GM21515 (cell line): ENCODE results near the gene EIPR1.

Experiments used
- ATAC-seq: cut with Tn5 transposase; IDR thresholded peaks from one replicate; pipeline ENCODE4 v1.9.1; 2021; ENCODE audit not compliant: unreplicated experiment

Gene EIPR1

DNA sequence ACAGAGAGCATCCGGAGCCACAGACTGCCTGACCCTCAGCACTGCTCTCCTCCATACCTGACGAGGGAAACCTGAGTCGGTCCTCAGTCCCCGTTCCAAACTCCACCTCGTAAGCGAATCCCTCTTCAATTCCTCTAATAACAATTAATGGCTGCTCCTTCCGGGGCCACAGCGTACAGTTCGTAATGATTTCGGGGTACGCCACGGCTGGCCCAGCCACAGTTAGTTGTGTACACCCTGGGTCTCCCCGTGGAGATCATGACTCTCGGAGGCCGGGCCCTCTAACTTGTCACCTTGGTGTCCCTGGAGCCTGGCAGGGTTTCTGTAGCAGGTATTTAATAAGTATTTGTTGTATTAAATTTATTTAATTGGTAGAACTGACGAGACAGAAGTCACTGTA is 121.5 kb downstream of the EIPR1 start:
- no peak for ATAC-seq

- peak; percentile 72 for ATAC-seq
Observed at GRCh38 chr2:3254442-3254941, 123.1 kb downstream of the EIPR1 start.

GRCh38 chr2:3253913-3254441 is 123.6 kb downstream of the EIPR1 start:
- no peak for ATAC-seq

DNA sequence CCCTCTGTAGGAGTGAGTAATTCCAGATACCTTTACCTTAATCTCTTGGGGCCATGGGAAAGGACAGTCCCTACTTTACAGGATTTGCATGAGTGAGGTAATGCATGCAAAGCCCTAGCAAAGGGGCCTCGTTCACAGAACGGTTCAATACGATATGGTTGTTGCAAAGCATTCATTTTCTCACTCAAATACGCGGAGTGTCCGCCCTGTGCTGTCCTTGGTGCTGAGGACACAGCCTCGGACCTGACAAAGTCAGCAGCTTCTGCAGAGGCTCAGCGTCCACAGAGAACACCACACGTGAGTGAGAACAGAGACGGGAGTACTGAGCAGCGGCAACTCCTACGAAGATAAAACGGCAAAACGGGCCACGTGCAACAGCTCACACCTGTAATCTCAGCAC is 125.7 kb downstream of the EIPR1 start:
- no peak for ATAC-seq

DNA sequence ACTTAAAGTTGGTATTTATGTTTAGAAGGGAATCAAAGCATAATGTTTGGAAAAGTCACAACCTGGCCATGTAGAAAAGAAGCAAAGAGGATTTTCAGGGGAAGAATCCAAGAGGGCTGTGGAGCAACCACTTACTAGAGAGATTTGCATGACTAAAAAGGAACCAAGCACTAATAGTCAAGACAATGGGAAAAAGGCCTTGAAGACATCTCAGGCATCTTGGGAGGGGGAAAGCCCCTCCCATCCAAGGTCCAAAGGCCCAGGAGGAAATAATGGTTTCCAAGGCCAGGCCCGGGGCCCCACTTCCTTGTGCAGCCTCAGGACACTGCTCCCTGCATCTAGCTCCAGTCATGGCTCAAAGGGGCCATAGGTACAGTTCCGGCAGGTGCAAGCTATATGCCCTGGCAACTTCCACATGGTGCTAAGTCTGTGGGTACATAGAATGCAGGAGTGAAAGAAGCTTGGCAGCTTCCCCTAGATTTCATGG is 128.1 kb downstream of the EIPR1 start:
- no peak for ATAC-seq

DNA sequence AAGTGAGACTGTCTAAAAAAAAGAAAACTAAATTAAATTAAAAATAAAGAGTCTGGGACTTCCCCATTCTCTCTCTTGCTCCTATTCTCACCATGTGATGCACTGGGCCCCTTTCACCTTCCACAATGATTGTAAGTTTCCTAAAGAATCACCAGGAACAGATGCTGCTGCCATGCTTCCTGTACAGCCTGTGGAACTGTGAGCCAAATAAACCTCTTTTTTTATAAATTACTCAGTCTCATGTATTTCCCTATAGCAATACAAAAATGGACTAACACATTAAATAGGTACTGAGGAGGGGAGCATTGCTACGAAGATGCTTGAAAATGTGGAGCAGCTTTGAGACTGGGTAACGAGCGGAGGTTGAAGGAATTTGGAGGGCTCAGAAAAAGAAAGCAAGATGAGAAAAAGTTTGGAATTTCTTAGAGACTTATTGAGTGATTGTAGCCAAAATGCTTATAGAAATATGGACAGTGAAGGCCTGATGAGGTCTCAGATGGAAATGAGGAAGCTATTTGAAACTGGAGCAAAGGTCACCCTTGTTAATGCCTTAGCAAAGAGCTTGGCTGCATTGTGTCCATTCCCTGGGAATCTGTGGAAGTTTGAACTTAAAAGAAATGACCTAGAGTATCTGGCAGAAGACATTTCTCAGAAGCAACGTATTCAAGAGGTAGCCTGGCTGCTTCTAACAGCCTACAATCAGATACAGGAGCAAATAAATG is 128.7 kb downstream of the EIPR1 start:
- ATAC-seq: no peak

GRCh38 chr2:3246928-3247714 is 130.5 kb downstream of the EIPR1 start:
- no peak for ATAC-seq

- no peak for ATAC-seq
Observed at GRCh38 chr2:3246406-3246805, 131.2 kb downstream of the EIPR1 start.

- ATAC-seq: no peak
Observed at GRCh38 chr2:3244486-3244885, 133.1 kb downstream of the EIPR1 start.

DNA sequence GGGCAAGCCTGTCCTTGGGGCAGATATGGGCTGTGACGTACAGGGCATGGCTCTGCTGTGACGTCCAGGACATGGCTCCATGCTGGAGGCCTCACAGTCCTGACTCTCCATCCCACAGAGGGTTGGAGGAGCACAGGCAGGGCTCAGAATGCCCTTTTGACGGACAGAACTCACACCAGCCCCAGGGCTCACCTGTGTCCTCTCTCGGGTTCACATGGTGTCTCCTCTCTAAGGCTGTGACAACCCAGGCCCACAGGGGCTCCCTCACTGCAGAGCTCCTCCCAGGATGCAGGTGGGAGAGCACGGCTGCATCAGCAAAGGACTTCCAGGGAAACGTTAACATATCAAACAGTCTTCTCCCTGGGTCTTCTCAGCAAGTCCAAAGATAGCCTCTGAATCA is 133.8 kb downstream of the EIPR1 start:
- ATAC-seq: no peak

DNA sequence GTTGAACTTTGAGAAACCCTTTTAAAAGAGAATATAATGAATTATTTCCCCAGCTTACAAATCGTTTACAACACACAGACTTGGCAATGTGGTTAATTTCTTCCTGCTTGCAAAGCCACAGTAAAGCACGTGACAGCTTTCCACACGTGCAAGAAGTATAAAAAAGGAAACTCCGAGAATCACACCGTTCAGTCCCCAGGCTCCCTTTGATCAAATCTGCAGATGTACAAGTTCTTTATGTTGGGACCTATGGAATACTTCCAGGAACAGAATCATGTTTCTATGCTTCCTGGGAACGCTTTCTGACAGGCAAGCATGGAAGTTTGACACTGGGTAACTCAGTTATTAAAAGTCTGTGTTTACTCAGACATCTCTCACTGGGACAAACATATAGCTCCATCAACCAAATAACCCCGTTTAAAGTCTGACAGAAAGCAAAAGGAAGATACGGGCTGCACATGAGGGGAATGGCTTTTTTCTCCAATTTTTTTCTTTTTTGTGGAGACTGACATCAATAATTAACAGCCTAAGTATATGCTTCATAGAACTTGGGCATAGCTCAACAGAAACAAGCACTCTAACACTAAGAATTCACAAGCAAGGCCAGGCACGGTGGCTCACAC is 134.8 kb downstream of the EIPR1 start:
- peak; percentile 61 for ATAC-seq

DNA sequence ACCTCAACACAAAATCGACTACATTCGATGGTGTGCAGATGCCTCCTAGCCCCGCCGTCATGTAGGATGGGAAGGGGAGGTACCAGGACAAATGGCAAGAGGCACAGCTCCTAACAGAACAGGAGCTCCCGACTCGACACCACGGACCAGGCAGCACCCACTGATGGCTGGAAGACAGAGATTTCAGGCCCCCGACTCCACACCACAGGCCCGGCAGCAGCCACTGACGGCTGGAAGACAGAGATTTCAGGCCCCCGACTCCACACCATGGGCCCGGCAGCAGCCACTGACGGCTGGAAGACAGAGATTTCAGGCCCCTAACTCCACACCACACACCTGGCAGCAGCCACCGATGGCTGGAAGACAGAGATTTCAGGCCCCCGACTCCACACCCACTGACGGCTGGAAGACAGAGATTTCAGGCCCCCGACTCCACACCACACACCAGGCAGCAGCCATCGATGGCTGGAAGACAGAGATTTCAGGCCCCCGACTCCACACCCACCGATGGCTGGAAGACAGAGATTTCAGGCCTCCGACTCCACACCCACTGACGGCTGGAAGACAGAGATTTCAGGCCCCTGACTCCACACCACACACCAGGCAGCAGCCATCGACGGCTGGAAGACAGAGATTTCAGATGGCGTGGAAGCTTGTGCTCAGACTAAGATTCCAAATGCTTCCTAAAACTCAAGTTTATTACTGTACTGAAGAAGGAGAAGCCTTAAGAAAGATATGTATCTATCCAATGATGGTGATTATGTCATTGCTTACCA is 135.5 kb downstream of the EIPR1 start:
- peak; percentile 6 for ATAC-seq

GRCh38 chr2:3238951-3239841 is 138.4 kb downstream of the EIPR1 start:
- peak; percentile 74 for ATAC-seq

DNA sequence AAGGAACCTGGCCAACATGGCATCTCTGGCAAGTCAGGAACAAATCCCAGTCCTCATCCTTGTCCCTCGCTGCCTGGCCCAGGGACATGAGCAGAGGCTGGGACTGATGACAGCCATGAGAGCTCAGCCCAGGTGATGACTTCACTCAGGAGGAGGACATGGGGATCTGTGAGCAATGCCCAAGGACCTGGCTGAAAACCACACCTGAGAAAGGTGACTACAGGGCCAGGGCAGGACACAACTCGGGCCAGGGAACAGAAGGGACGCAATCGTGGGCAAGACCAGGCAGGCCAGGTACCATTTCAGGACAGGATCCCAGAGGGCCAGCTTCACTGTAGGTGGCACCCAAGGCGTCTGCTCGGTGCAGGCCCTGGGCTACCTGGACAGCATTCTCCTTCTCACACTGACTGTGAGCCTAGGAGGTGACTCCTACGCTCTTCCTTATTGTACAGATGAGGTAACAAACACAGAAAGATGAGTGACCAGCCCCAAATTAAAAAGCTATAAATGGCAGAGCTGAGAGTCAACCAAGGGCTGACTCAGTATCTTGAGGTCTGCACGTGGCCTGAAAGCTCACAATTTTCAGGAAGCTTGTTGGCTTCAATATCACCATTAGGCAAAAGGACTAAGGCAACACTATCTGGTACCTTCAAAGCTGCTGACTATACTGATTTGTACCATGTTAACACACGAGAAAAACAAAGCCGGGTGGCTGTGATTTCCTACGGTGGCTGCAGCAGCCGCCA is 141.1 kb downstream of the EIPR1 start:
- no peak for ATAC-seq

GRCh38 chr2:3233877-3234276 is 143.7 kb downstream of the EIPR1 start:
- no peak for ATAC-seq

DNA sequence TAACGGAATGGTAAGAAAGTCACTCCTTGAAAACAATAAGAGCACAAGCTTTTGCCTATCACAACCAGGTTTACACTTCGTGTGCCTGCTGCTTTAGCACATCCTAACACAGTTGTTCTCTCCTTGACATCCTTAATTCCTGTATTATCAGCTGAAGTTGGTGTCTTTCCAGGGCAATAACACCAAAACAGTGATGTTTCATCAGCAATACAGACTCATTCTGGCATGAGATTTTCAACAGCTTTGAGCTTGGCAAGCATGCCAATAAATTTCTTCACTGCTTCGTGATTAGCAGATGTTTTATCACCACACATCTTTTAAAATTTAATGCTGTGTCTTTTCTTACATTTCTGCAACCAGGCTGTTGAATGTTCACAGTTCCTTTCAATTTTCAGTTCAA is 148.4 kb downstream of the EIPR1 start:
- no peak for ATAC-seq

- no peak for ATAC-seq
Observed at GRCh38 chr2:3224681-3225080, 152.9 kb downstream of the EIPR1 start.

DNA sequence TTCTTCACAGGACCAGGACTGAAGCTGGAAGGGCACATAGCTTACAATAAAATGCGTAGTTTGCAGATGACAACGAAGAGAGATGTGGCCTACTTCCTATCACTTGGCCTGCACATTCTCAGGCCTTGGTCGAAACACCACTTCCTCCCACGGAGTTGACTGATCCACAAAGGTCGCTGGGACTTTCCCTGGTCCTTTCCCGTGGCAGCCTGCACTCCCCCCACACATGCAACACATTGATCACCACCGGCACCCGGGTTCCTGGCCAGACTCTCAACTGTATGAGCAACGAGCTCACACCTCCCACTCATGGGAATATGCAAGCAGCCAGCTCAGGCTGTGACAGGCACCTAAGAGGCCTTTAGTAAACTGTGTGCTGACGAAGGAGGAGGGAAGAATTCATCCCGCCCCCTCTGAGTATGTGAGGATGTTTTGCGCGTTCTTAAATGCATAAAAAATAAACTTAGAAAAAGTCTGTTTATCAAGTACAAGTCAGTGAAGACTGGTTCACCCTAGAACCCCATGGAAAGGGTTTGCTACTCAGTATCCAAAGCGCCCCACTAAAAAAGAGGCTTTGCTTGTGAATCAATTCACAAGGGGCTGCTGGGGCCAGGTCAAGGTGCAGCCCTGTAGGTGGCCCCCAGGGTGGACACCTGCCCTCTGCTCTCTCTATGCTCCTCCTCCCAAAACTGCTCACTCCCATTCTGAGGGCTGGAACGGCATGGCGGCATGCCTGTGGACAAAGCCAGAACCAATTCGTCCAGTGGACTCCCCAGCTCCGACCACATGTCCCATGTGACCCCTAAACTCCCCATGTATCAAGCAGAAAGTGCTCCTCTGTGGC is 154.3 kb downstream of the EIPR1 start:
- ATAC-seq: peak; percentile 94
